HG02678 (cell line): ENCODE measurements around the gene KANSL1L.
"Not testable (repeated sequence)": the region's sequence is repeated elsewhere in the genome, so short reads cannot be mapped to it uniquely, and the experiment has no call there.

Experiments
- ATAC-seq: cut with Tn5 transposase; IDR thresholded peaks from one replicate; pipeline ENCODE4 v1.9.1; 2021; ENCODE audit warnings: mild to moderate bottlenecking, moderate library complexity; ENCODE audit not compliant: unreplicated experiment

The KANSL1L gene

GRCh38 chr2:210179351-210179990, 8.3 kb upstream of the KANSL1L start:
- no peak for ATAC-seq

GRCh38 chr2:210177769-210178168, 6.6 kb upstream of the KANSL1L start:
- ATAC-seq = no peak

- not testable (repeated sequence) for ATAC-seq
Observed at GRCh38 chr2:210177115-210177514, 5.9 kb upstream of the KANSL1L start.

GRCh38 chr2:210174086-210174485, 2.9 kb upstream of the KANSL1L start:
- ATAC-seq = no peak

GRCh38 chr2:210172219-210172575, 988 bp upstream of the KANSL1L start:
- ATAC-seq = no peak

- ATAC-seq = peak; percentile 63
Observed at GRCh38 chr2:210170446-210171303, 534 bp downstream of the KANSL1L start.

- ATAC-seq = no peak
Observed at GRCh38 chr2:210170196-210170445, 1.1 kb downstream of the KANSL1L start.

- ATAC-seq = peak; percentile 24
Observed at GRCh38 chr2:210169516-210170195, 1.6 kb downstream of the KANSL1L start.

GRCh38 chr2:210167227-210167626, 4.0 kb downstream of the KANSL1L start:
- no peak for ATAC-seq

- no peak for ATAC-seq
Observed at GRCh38 chr2:210162466-210163124, 8.6 kb downstream of the KANSL1L start.

GRCh38 chr2:210159059-210159458, 12.2 kb downstream of the KANSL1L start:
- no peak for ATAC-seq

- ATAC-seq = no peak
Observed at GRCh38 chr2:210158236-210158635, 13.0 kb downstream of the KANSL1L start.

- no peak for ATAC-seq
Observed at GRCh38 chr2:210157526-210157925, 13.7 kb downstream of the KANSL1L start.

- ATAC-seq = no peak
Observed at GRCh38 chr2:210147614-210148013, 23.6 kb downstream of the KANSL1L start.

GRCh38 chr2:210132239-210132638, 39.0 kb downstream of the KANSL1L start:
- ATAC-seq = no peak

GRCh38 chr2:210128961-210129360, 42.2 kb downstream of the KANSL1L start:
- ATAC-seq = no peak

- ATAC-seq = no peak
Observed at GRCh38 chr2:210113614-210114235, 57.5 kb downstream of the KANSL1L start.

- no peak for ATAC-seq
Observed at GRCh38 chr2:210112871-210113270, 58.3 kb downstream of the KANSL1L start.

- ATAC-seq = no peak
Observed at GRCh38 chr2:210099940-210100339, 71.3 kb downstream of the KANSL1L start.

GRCh38 chr2:210094787-210095186, 76.4 kb downstream of the KANSL1L start:
- ATAC-seq = no peak

GRCh38 chr2:210092791-210093190, 78.4 kb downstream of the KANSL1L start:
- no peak for ATAC-seq
